HK-2 (cell line): ENCODE measurements around the gene MMP11.
"Not testable (repeated sequence)": the region's sequence is repeated elsewhere in the genome, so short reads cannot be mapped to it uniquely, and the experiment has no call there.

Source experiments
- DNase-seq: peaks from one replicate; pipeline ENCODE4 v3.0.0-alpha.2; 2018; ENCODE audit not compliant: unreplicated experiment

MMP11 gene, protein sequence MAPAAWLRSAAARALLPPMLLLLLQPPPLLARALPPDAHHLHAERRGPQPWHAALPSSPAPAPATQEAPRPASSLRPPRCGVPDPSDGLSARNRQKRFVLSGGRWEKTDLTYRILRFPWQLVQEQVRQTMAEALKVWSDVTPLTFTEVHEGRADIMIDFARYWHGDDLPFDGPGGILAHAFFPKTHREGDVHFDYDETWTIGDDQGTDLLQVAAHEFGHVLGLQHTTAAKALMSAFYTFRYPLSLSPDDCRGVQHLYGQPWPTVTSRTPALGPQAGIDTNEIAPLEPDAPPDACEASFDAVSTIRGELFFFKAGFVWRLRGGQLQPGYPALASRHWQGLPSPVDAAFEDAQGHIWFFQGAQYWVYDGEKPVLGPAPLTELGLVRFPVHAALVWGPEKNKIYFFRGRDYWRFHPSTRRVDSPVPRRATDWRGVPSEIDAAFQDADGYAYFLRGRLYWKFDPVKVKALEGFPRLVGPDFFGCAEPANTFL

DNA sequence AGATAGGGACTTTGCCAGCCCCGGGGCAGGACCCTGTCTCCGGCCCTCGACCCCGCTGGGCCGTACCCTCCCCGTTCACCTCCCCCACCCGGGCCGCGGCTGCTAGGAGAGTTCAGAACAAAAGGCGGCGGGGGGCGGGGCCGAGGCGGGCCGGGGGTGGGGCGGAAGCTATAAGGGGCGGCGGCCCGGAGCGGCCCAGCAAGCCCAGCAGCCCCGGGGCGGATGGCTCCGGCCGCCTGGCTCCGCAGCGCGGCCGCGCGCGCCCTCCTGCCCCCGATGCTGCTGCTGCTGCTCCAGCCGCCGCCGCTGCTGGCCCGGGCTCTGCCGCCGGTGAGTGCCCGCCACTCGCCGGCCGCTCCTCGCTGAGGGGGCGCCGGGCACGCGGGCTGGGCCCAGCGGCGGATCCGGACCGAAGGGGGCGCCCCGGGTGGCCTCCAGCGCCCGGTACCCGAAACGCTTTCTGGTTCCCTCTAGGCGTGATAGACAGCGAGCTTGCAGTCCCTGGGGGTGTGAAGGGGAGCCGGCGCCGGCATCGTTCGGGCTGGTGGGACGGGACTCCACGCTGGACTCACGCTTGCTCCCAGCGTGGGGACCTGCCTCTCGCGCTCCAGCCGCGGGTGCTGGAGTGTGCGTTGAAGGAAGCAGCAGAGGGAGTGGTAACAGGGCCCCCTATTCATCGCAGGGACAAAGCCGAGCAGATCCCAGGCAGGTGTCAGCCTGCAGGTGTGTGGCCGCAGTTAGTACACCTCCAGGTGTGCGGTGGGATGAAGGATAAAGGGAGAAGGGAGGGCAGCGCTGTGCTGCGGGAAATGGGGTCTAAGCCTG, at the start of gene MMP11:
MMP11 (plus strand) TSS at position 201 of the 825 bp plus-strand sequence; CDS start at position 223, 22 bp downstream.
- DNase-seq: peak; percentile 49

DNA sequence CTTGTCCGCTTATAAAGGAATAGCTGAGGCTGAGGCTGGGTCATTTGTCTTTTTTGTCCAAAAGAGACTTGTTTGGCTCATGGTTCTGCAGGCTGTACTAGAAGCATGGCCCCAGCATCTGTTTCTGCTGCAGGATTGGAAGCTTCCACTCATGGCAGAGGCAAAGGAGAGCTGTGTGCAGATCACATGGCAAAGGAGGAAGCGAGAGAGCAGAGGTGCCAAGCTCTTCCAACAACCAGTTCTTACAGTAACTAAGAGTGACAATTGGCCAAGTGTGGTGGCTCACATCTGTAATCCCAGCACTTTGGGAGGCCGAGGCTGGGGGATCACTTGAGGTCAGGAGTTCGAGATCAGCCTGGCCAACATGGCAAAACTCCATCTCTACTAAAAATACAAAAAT, 44.5 kb upstream of the MMP11 start:
- DNase-seq: not testable (repeated sequence)

DNA sequence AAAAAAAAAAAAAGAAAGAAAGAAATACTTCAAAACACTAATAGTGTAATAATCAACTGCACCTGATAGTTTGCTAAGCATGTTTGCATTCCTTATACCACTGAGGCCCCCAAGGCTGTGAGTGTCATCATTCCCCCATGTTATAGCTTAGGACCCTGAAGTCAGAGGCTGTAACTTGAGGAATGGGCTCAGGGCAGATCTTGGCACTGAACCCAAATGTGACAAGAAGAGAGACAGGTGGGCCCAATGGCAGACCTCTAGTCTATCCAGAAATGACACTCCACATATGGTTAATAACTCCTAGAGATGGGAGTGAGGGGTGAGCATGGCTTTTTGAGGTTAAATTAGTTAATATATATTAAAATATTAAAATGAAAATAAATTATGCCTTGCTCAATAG, 35.0 kb upstream of the MMP11 start:
- DNase-seq: no peak

DNA sequence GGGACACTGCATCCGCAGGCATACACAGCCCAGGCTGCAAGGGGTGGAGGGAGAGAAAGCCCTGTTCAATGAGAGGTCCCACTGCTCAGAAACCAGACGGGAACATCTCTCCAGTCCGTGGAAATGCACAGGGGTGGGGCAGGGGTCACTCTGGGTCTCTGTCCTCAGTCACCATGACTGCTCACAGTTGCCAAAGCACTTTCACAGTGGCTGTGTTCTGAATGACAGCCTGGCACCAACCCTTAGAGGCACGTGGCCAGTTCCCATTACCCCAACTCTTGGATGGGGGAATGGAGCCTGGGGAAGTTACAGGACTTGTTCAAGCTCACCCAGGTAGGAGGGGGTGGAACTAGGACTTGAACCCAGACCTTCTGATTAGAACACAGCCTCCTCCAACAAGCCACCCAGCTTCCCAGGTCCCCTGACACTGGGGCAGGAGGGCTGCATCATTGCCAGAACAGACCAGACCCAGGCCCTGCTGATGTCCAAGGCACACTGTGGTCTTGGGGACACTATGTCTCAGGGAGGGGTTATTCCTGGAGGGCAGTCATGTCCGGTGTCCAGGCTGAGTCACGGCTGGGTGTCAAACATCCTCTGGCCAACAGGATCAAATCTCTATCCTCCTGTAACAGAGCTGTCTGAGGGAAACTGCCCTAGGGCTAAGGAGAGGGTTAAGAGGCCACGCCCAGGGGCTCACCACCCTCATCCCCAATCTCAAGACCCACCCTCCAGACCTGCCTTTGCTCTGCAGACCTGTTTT, 30.0 kb upstream of the MMP11 start:
- DNase-seq: no peak

DNA sequence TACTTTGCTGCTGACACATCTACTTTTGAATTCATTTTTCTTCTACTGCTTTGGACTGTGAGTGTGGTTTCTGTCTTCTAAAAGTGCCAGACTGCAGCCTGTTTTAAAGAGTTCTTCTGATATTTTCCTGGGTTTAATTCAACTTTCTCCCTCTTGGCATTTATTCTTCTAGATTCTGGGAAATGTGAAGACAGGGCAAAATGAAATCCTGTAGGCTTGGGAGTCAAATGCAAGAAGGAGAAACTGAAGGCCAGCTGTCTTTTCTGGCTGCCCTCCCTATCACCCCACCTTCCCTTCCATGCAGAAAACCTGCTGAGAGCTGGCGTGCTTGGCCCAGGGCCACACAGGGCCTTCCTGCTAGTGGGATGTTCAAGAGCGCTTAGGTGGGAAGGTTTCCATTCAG, 29.3 kb upstream of the MMP11 start:
- DNase-seq: no peak

DNA sequence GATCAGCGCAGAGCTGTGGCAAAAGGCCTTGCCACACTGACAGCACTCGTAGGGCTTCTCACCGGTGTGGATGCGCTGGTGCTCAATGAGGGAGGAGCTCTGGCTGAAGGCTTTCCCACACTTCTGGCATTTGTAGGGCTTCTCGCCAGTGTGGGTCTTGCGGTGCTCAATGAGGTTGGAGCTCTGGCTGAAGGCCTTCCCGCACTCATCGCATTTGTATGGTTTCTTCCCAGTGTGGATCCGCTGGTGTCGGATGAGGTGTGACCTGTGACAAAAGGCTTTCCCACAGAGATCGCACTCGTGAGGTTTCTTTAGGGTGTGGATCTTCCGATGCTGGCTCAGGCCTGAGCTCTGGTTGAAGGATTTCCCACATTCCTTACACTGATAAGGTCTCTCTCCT, 28.6 kb upstream of the MMP11 start:
- DNase-seq: no peak

DNA sequence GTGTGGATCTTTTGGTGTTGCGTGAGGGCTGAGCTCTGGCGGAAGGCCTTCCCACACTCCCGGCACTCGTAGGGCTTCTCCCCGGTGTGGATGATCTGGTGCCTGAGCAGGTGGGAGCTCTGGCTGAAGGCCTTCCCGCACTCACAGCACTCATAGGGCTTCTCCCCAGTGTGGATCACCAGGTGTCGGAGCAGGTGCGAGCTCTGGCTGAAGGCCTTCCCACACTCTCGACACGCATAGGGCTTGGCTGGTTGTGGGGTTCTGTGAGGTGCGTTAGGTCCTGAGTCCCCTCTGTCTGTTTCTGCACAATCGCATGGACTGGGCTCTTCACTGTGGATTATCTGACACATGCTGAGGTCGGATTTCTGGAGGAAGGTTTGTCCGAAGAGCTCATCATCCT, 28.2 kb upstream of the MMP11 start:
- no peak for DNase-seq

DNA sequence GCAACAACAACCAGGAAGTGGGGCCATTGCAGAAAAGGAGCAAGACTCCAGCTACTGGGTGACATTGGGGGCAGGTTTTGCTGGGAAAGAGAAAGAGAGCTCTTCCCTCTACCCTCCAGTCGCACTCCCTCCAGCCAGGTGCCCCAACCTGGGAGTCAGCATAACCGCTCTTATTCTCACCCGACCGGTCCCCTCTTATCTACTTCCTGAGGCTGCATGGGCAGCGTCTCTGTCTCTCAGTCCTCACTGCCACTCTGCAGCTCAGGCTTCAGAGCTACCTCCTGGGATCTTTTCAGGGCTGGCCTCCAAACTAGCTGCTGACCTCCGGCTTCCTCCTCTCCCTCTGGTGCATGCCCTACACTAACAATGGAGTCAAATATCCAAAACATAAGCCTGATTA, 26.9 kb upstream of the MMP11 start:
- DNase-seq: no peak

DNA sequence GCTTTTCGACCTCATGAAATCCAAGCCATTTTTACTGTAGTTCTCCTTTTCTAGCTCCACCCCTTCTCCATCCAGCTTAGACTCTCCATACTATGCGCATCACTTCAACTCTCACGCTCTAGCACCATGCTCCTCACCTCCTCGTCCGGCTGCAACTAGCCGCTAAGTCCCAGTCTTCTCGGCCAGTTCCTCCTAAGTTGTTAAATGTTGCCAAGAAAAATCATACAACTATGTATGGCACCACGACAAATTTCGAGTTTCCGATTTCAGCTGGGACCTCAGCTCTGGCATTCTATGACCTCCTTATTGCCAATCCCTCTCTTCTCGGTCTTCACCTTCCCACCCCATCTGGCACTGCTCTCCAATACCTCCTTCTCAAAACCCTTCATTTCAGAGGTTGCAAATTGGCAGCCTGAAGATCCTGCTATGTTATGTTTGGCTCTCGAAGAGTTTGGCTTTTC, 22.8 kb upstream of the MMP11 start:
- no peak for DNase-seq

DNA sequence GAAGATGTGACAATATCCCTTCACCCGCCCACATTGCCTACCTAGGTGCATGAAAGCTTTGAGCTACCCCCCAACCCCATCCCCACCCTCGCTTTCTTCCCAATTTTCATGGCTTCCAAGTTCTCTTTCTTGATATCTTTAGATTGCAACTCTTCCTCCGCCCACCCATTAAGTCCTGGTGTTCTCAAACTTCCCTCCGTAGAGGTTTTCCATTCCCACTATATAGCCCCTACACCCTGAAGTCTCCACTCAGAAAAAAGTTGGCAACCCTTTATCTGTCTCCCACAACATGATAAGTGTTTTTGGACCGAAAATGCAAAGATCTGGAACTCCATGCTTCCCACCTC, 22.3 kb upstream of the MMP11 start:
- no peak for DNase-seq

DNA sequence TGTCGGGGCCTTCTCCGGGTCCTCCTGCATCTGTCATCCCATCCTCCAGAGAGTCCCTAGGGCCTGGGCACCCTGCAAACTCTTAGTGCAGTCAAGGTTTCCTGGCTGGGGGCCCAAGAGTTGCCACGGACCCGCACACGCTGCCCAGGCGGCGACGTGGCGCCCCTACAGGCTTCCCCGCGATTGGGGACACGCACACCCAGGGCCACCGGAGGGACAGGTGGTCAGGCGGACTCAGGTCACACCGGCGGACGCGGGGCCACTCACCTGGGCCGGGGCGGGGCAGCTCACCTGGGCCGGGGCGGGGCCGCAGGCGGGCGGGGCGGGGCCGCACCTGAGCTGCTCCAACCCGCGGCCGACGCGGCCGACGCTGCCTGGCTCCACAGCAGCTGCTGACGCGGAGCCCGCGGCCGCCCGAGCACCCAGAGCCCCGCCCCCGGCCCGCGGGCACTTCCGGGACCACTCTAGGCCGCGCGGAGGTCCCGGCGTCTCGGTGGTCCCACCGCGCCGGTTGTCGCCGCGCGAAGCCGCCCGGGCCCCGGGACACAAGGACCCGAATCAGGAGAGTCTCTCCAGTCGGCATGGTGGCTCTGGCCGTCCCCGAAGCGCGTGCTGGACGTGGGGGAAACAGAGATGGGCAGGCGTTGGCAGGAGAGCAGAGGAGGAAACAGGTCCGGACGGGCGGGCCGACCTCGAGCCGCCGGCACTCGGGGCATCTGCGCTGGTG, 21.8 kb upstream of the MMP11 start, which contains the start of gene ZNF70:
ZNF70 (minus strand) TSS at position 399 of the 727 bp plus-strand sequence. CDS start 5,972 bp downstream, outside the sequence.
- DNase-seq: peak; percentile 83

DNA sequence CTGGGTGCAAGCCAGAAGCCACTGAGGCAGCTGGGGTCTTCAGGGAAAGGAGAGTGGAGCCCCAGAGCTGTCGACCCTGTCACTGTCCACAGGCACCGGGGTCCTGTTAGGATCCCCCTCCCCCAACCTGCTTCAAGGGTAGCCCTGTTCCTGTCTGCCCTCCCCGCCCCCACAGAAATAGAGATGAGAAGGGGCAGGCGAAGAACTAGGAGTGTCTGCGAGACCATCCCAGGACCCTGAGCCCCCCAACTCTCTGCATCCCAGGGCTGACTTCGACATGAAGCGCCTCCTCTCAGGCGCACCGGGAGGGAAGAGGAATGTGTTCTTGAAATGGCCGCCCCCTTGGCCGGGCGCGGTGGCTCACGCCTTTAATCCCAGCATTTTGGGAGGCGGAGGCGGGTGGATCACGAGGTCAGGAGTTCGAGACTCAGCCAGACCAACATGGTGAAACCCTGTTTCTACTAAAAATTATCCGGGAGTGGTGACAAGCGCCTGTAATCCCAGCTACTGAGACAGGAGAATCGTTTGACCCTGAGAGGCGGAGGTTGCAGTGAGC, 21.1 kb upstream of the MMP11 start:
- no peak for DNase-seq

DNA sequence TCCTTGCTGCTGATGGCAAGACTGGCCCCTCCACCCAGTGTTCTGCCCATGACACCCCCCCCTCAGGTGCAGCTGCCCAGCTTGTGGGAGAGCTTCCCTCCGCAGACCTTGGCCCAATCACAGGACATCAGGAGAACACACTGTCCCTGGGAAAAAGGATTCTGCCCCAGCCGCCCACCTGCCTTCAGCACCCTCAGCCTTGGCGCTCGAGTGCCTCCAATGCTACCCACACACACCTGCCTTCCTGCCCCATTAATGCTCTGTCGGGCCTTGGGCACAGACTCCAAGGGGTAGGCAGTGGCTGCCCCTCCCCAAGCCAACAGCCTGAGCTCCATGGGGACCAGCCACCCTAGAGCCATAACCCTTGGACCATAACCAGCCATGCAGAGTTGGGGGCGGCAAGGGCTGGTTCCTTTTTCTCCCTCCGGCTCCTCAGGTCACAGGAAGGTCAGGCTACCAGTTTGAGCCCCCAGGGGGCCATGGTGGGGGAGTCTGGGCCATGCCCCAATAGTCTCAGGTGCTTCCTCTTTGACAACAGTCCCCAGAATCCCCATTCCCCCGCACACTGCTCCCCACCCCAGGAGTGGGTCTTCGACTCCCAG, 20.5 kb upstream of the MMP11 start:
- no peak for DNase-seq

DNA sequence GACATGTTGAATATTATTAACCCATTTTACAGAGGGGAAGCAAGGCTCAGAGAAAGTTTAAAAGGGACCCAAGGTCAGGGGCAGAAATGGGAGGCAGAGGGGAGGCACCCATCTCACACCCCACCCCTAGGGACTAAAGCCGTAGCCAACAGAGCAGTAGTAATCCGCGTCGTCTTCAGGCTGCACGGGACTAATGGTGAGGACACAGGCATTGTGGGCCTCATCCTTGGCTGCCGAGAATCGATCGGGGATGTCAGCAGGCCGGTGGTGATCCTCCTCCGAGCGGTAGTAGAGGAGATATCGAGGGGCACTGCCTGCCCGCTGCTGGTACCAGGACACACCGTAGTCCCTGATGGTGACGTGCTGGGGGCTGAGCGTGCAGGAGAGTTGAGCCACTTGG, 19.9 kb upstream of the MMP11 start:
- no peak for DNase-seq

DNA sequence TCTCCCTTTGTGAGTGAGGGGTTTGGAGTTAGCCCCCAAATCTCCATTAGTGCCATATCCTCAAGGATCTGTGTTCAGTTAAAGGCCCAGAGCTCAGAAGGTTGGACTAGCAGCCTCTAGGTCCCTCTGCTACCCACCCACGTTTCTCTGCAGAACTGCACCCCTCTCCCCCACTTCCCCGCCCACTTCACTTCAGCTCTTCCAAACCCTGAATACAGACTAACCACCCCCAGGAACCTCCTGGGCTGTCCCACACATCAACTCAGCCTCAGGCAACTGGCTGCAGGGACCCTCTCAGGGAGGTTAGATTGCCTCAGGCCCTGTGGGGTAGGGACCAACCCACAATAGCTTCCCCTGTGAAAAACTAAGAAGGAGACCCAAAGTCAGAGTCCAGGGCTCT, 19.3 kb upstream of the MMP11 start:
- DNase-seq: no peak

DNA sequence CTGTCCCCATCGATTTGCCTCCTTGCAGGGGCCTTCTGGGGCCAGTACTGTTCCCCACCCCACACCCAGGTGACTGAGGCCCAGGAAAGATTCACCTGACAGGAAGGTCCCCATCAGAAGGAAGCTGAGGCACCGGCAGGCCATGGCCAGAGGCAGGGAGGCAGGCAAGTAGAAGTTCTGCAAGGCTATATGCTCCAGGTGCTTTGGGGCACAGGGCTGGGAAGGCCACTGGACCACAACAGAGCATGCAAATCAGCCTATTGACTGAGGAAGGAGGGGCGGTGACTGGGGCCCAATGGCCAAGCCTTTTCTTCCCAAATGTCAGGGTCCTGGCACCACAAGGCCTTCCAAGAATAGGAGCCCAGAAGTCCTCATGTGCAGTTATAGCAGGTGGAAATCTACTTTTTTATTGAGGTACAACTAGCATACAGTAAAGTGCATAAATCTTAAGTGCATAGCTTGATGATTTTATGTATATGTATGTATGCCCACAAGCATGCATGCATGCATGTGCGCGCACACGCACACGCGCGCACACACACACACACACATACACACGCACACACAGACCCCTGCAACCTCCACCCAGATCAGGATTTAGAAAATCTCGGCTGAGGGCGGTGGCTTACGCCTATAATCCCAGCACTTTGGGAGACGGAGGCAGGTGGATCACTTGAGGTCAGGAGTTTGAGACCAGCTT, 18.3 kb upstream of the MMP11 start, which contains the start of gene VPREB3:
VPREB3 (minus strand) TSS at position 206 of the 700 bp plus-strand sequence; CDS start at position 144, 62 bp downstream.
- no peak for DNase-seq

DNA sequence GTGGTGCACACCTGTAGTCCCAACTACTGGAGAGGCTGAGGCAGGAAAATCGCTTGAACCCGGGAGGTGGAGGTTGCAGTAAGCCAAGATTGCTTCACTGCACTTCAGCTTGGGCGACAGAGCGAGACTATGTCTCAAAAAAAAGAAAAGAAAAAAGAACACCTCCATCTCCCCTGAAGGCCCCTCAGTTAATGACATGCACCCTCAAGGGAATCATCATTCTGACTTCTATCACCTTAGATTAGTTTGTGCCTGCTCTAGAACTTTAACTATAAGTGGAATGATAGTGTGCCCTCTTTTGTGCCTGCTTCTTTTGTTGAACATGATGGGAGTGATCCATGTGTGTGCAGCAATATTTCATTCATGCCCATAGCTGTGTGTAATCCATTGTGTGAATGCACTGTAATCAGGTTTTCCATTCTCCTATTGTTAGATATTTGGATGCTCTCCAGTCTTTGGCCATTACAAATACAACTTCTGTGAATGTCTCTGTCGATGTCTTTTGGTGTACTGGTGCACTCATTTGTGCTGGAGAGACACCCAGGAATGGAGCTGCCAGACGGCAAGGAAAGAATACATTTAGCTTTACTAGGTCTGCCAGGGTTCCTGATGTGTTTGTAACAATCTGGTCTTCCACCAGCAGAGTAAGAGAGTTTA, 17.5 kb upstream of the MMP11 start:
- DNase-seq: no peak

DNA sequence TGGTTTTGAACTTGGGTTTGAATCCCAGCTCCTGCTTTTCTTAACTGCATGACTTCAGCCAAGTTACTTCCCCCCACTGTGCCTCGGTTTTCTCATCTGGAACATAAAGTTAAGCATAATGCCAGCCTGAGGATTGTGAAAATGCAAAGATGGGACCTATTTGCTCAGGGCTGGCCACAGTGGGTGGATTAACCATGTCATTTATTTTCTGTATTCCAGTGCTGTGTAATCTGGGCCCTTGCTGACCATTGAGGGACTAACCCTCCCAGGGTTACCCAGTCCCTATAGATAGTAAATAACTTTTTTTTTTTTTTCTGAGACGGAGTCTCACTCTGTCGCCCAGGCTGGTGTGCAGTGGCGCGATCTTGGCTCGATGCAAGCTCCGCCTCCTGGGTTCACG, 16.9 kb upstream of the MMP11 start:
- DNase-seq: no peak

DNA sequence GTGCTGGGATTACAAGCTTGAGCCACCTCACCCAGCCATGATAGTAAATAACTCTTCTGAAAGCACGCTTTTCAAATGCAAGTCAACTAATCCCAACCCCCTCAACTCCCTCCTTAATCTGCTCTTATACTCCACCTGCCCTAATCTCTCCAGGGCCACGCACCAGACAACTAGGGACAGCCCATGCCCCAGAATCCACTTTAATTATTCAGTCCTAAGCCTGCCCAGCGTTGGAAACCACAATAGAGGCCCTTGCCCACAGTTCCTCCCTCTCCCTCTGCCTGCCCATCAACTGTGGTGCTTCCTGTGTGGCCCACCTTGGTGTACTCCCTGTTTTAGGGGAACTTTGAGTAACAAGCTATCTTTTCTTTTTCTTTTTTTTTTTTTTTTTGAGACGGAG, 15.8 kb upstream of the MMP11 start:
- DNase-seq: no peak
